Measurements from ENCODE around the gene LCORL. TPM values are rescaled to one million over a fixed set of nuclear protein-coding genes. Genes with fewer than 3 reads are reported as not detected.
"Not testable (repeated sequence)": the region's sequence is repeated elsewhere in the genome, so short reads cannot be mapped to it uniquely, and the experiment has no call there.

Gene LCORL
- 1 to 10 TPM; 6.4 to 6.6 TPM for total RNA-seq

GRCh38 chr4:18021720-18022571 is at the start of gene LCORL:
TSS of gene LCORL (minus strand) at chr4:18021755. CDS start at chr4:18021751, 4 bp downstream.
- H3K9me3 Mint-ChIP-seq, result no peaks in the 10 kb centered on the region
- H3K4me1 Mint-ChIP-seq, result peaks cover 10% of the 10 kb centered on the region
- peak; percentile 80 for ATAC-seq (replicated peaks)
- H3K27ac Mint-ChIP-seq, result peak within 1 kb of the TSS; percentile 90
- H3K27me3 Mint-ChIP-seq, result peaks cover 23% of the 10 kb centered on the region
- H3K36me3 Mint-ChIP-seq (ENCODE audit: low read depth), result peaks cover 7% of the 10 kb centered on the region
- peak within 1 kb of the TSS; percentile 89 for H3K4me3 Mint-ChIP-seq

DNA sequence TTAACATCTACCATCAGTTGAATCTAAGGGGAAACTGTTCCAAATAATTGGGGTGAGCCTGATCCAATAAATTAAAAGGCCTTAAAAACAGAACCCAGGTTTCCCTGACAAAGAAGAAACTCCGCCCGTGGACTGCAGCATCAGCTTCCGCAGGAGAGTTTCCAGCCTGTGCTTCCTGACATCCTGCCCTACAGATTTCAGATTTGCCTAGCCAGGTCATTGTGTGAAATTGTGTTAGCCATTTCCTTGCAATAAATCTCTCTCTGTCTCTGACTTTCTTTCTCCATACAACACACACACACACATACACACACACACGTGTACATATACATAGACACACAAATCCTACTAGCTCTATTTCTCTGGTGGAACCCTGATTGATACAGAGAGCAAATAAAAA is 48.3 kb upstream of the LCORL start:
- no peak for ATAC-seq (replicated peaks)

GRCh38 chr4:18067031-18067430 is 45.5 kb upstream of the LCORL start:
- no peak for ATAC-seq (replicated peaks)
- no peak overlapping the region for H3K27ac Mint-ChIP-seq

More for the DNA sequence above, 48.3 kb upstream of the LCORL start:
- Mint-ChIP-seq H3K27me3 (peaks cover 53% of the 10 kb centered on the region), H3K9me3 (no peaks in the 10 kb centered on the region), H3K4me3 (no peak overlapping the region), H3K36me3 (ENCODE audit: low read depth) (no peaks in the 10 kb centered on the region), H3K4me1 (no peaks in the 10 kb centered on the region), H3K27ac (no peak overlapping the region)

GRCh38 chr4:18063079-18063478 is 41.5 kb upstream of the LCORL start:
- ATAC-seq (replicated peaks), result no peak
- Mint-ChIP-seq H3K4me1 (peaks cover 1% of the 10 kb centered on the region), H3K27me3 (peaks cover 50% of the 10 kb centered on the region), H3K27ac (no peak overlapping the region), H3K9me3 (peaks cover 20% of the 10 kb centered on the region), H3K4me3 (no peak overlapping the region), H3K36me3 (ENCODE audit: low read depth) (no peaks in the 10 kb centered on the region)

More at GRCh38 chr4:18067031-18067430, 45.5 kb upstream of the LCORL start:
- H3K9me3 Mint-ChIP-seq, result peaks cover 20% of the 10 kb centered on the region
- no peaks in the 10 kb centered on the region for H3K36me3 Mint-ChIP-seq (ENCODE audit: low read depth)
- no peak overlapping the region for H3K4me3 Mint-ChIP-seq
- H3K4me1 Mint-ChIP-seq, result no peaks in the 10 kb centered on the region
- peaks cover 70% of the 10 kb centered on the region for H3K27me3 Mint-ChIP-seq

DNA sequence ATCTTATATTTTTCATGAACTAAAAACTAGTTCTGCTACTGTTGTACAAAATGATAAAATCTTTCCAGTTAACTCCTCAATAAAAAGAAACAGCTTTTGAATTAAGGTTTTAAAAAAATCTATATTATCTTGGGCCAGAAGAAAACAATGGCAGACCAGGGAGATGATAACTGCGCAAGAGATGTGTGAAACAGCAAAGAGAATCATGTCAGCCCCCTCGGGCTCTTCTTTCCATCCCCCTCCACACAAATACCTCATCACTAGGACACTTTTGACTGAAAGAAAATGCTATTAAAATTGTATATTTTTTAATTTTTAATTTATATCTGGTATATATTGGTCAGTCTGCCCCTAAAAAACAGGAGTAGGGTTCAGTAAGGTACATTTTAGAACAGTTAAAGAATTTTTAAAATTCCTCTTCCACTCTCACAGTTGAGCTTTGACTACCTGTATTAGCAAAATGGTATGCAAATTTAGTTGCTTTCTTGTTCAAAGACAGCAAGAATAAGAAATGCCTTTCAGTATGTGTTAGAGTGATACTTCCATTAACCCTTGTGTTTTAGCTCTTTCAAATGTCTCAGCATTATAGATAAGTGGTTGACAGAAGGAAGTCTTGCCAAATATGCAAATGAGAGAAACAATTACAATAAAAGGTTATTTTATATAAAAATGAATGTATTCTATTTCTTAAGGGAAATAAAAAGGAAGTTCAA is 36.4 kb upstream of the LCORL start:
- no peak for ATAC-seq (replicated peaks)
- H3K4me3 Mint-ChIP-seq, result no peak overlapping the region
- H3K36me3 Mint-ChIP-seq (ENCODE audit: low read depth), result no peaks in the 10 kb centered on the region
- peaks cover 5% of the 10 kb centered on the region for H3K9me3 Mint-ChIP-seq
- peaks cover 38% of the 10 kb centered on the region for H3K27me3 Mint-ChIP-seq
- H3K27ac Mint-ChIP-seq, result no peak overlapping the region
- H3K4me1 Mint-ChIP-seq, result peaks cover 6% of the 10 kb centered on the region

DNA sequence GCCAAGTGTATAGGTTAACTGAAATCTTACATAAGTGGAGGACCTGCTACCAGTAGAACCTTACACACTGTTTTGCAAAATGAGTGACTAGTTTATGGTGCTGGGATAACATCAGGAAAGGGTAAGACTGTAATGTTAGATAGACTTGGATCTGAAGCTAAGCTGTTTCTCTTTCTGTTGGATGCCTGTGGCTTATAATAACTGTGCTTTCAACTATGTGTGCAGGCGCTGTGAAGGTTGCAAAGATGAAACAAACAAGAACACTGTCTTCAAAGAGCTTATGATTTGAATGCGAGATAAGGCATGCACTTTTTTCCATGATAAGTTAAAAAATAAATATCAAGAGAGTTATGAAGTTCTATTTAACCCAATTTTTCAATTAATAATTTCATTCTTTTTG is 34.5 kb upstream of the LCORL start:
- peaks cover 37% of the 10 kb centered on the region for H3K27me3 Mint-ChIP-seq
- H3K27ac Mint-ChIP-seq, result no peak overlapping the region
- peaks cover 6% of the 10 kb centered on the region for H3K4me1 Mint-ChIP-seq
- H3K36me3 Mint-ChIP-seq (ENCODE audit: low read depth), result no peaks in the 10 kb centered on the region
- ATAC-seq (replicated peaks), result no peak
- no peak overlapping the region for H3K4me3 Mint-ChIP-seq
- no peaks in the 10 kb centered on the region for H3K9me3 Mint-ChIP-seq

DNA sequence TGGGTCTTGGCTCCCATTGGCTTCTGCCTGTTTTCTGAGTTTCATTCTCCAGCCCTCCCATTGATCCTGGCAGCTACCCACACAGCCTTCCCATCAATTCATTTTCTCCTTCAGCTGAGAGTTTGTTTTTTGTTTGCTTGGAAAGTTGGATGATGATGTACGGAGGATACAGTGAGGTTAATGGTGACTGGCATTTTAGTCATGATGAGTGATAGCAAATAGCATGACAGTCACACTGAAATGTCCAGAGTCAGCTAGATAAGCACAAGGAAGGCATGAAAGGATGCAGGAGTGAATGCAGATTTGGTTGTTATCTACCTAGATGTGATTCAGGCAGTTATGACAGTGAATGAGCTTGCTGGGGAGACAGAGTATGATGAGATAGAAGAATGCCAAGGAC is 30.6 kb upstream of the LCORL start:
- peak; percentile 21 for ATAC-seq (replicated peaks)
- peaks cover 32% of the 10 kb centered on the region for H3K27me3 Mint-ChIP-seq
- H3K4me1 Mint-ChIP-seq, result no peaks in the 10 kb centered on the region
- H3K36me3 Mint-ChIP-seq (ENCODE audit: low read depth), result no peaks in the 10 kb centered on the region
- H3K4me3 Mint-ChIP-seq, result no peak overlapping the region
- no peak overlapping the region for H3K27ac Mint-ChIP-seq
- no peaks in the 10 kb centered on the region for H3K9me3 Mint-ChIP-seq

DNA sequence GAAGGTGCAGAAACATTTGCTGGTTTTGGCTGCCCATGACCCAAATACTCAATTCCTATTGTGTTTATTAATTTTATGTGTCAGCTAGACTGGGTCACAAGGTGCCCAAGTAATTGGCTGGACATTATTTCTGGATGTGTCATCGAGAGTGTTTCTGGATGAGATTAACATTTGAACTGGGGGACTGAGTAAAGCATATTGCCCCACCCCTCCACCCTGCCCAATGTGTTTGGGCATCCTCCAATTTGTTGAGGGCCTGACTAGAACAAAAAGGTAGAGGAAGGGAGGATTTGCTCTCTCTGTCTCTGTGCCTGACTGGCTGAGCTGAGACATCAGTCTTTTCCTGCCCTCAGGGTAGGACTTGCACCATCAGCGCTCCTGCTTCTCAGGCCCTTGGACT is 29.7 kb upstream of the LCORL start:
- Mint-ChIP-seq H3K36me3 (ENCODE audit: low read depth) (no peaks in the 10 kb centered on the region), H3K9me3 (no peaks in the 10 kb centered on the region), H3K4me3 (no peak overlapping the region), H3K4me1 (no peaks in the 10 kb centered on the region), H3K27ac (no peak overlapping the region), H3K27me3 (peaks cover 32% of the 10 kb centered on the region)
- no peak for ATAC-seq (replicated peaks)

DNA sequence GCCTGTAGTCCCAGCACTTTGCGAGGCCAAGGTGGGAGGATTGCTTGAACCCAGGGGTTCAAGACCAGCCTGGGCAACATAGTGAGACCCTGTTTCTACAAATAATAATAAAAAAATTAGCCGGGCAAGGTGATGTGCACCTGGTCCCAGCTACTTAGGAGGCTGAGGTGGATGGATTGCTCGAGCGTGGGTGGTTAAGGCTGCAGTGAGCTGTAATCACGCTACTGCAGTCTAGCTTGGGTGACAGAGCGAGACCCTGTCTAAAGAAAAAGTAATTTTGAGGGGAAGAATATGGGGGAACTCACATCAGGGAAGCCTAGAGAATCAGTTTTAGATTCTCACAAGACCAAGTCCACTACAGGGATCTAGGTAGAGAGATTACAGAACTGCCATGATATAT is 28.9 kb upstream of the LCORL start:
- H3K36me3 Mint-ChIP-seq (ENCODE audit: low read depth), result no peaks in the 10 kb centered on the region
- H3K27me3 Mint-ChIP-seq, result peaks cover 25% of the 10 kb centered on the region
- no peak for ATAC-seq (replicated peaks)
- H3K9me3 Mint-ChIP-seq, result no peaks in the 10 kb centered on the region
- H3K4me1 Mint-ChIP-seq, result no peaks in the 10 kb centered on the region
- H3K27ac Mint-ChIP-seq, result no peak overlapping the region
- no peak overlapping the region for H3K4me3 Mint-ChIP-seq

- Mint-ChIP-seq H3K27me3 (peaks cover 20% of the 10 kb centered on the region), H3K9me3 (no peaks in the 10 kb centered on the region), H3K4me1 (no peaks in the 10 kb centered on the region), H3K36me3 (ENCODE audit: low read depth) (no peaks in the 10 kb centered on the region), H3K4me3 (no peak overlapping the region), H3K27ac (no peak overlapping the region)
- ATAC-seq (replicated peaks), result no peak
These were observed 27.9 kb upstream of the LCORL start for GRCh38 chr4:18049446-18049845.

GRCh38 chr4:18042754-18043153 is 21.2 kb upstream of the LCORL start:
- Mint-ChIP-seq H3K36me3 (ENCODE audit: low read depth) (no peaks in the 10 kb centered on the region), H3K4me1 (no peaks in the 10 kb centered on the region), H3K27ac (no peak overlapping the region), H3K4me3 (no peak overlapping the region), H3K27me3 (peaks cover 11% of the 10 kb centered on the region), H3K9me3 (no peaks in the 10 kb centered on the region)
- ATAC-seq (replicated peaks), result no peak

- peaks cover 13% of the 10 kb centered on the region for H3K27me3 Mint-ChIP-seq
- no peaks in the 10 kb centered on the region for H3K36me3 Mint-ChIP-seq (ENCODE audit: low read depth)
- H3K4me3 Mint-ChIP-seq, result no peak overlapping the region
- no peak overlapping the region for H3K27ac Mint-ChIP-seq
- H3K4me1 Mint-ChIP-seq, result no peaks in the 10 kb centered on the region
- H3K9me3 Mint-ChIP-seq, result no peaks in the 10 kb centered on the region
- no peak for ATAC-seq (replicated peaks)
These were observed 20.5 kb upstream of the LCORL start for GRCh38 chr4:18042012-18042411.

DNA sequence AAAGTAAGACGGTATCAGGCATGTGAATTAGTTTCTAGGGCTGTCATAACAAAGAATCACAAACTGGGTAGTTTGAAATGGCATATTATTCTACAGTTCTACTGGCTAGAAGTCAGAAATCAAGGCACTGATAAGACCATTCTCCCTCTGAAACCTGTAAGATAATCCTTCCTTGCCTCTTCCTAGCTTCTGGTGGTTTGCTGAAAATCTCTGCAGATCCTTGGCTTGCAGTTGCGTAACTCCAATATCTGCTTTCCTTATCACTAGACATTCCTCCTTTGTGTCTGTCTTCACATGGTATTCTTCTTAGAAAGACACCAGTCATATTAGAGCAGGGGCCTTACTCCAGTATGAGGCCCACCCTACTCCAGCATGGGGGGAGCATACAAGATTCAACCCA is 19.6 kb upstream of the LCORL start:
- no peak overlapping the region for H3K4me3 Mint-ChIP-seq
- no peaks in the 10 kb centered on the region for H3K36me3 Mint-ChIP-seq (ENCODE audit: low read depth)
- H3K9me3 Mint-ChIP-seq, result no peaks in the 10 kb centered on the region
- no peak for ATAC-seq (replicated peaks)
- no peak overlapping the region for H3K27ac Mint-ChIP-seq
- no peaks in the 10 kb centered on the region for H3K4me1 Mint-ChIP-seq
- H3K27me3 Mint-ChIP-seq, result peaks cover 15% of the 10 kb centered on the region

- H3K9me3 Mint-ChIP-seq, result no peaks in the 10 kb centered on the region
- no peaks in the 10 kb centered on the region for H3K36me3 Mint-ChIP-seq (ENCODE audit: low read depth)
- H3K27ac Mint-ChIP-seq, result no peak overlapping the region
- no peak for ATAC-seq (replicated peaks)
- peaks cover 27% of the 10 kb centered on the region for H3K27me3 Mint-ChIP-seq
- H3K4me1 Mint-ChIP-seq, result no peaks in the 10 kb centered on the region
- no peak overlapping the region for H3K4me3 Mint-ChIP-seq
These were observed 17.6 kb upstream of the LCORL start for GRCh38 chr4:18039113-18039512.

- not testable (repeated sequence) for H3K9me3 Mint-ChIP-seq; H3K36me3 Mint-ChIP-seq (ENCODE audit: low read depth); H3K4me3 Mint-ChIP-seq; H3K27ac Mint-ChIP-seq; ATAC-seq (replicated peaks); H3K4me1 Mint-ChIP-seq
- H3K27me3 Mint-ChIP-seq, result peaks cover 37% of the 10 kb centered on the region
These were observed 14.8 kb upstream of the LCORL start for GRCh38 chr4:18036369-18036768.
